Neuronal stem cell (in vitro differentiated cells): ENCODE data around the gene LCN6. TPM values are rescaled to one million over a fixed set of nuclear protein-coding genes. Genes with fewer than 3 reads are reported as not detected.
"Not testable (repeated sequence)": the region's sequence is repeated elsewhere in the genome, so short reads cannot be mapped to it uniquely, and the experiment has no call there.

Source experiments
- DNase-seq: peaks from one replicate; pipeline ENCODE4 v3.0.0-alpha.2; 2013; ENCODE audit warnings: low spot score
- H2AFZ ChIP-seq: one replicate; pipeline ENCODE4 v1.6.1; 2013; ENCODE audit warnings: mild to moderate bottlenecking, low read length, inconsistent platforms
- H2AK5ac ChIP-seq: 2 replicates; pipeline ENCODE4 v1.6.1; 2013; ENCODE audit warnings: low read depth, mild to moderate bottlenecking, inconsistent platforms, low read length, moderate library complexity, mixed read lengths
- H2BK120ac ChIP-seq: 2 replicates; pipeline ENCODE4 v1.6.1; 2013; ENCODE audit warnings: low read depth, mild to moderate bottlenecking, inconsistent platforms, low read length, moderate library complexity, mixed read lengths
- H2BK12ac ChIP-seq: one replicate; pipeline ENCODE4 v1.6.1; 2013; ENCODE audit warnings: low read length, inconsistent platforms
- H2BK15ac ChIP-seq: 2 replicates; pipeline ENCODE4 v1.6.1; 2013; ENCODE audit warnings: mild to moderate bottlenecking, low read length, inconsistent platforms, mixed read lengths
- H2BK5ac ChIP-seq: one replicate; pipeline ENCODE4 v1.6.1; 2013; ENCODE audit warnings: inconsistent platforms, mild to moderate bottlenecking, low read length, moderate library complexity
- H3K14ac ChIP-seq: one replicate; pipeline ENCODE4 v1.6.1; 2013; ENCODE audit warnings: low read length, inconsistent platforms
- H3K18ac ChIP-seq: 2 replicates; pipeline ENCODE4 v1.6.1; 2013; ENCODE audit warnings: low read length, inconsistent platforms
- H3K23ac ChIP-seq: 2 replicates; pipeline ENCODE4 v1.6.1; 2013; ENCODE audit warnings: low read depth, mild to moderate bottlenecking, mixed read lengths, low read length, inconsistent platforms; ENCODE audit not compliant: poor library complexity
- H3K27ac ChIP-seq: replicated peaks from 3 replicates; pipeline ENCODE4 v1.5.1; 2013; ENCODE audit warnings: low read length, inconsistent platforms
- H3K27me3 ChIP-seq, 3 experiments: 2 replicates each; pipeline ENCODE4 v1.6.1; 2013; ENCODE audit warnings: low read length in 3 of 3, mild to moderate bottlenecking in 2 of 3, inconsistent platforms in 1 of 3, low read depth in 1 of 3, mixed read lengths in 1 of 3, moderate library complexity in 1 of 3; ENCODE audit not compliant: control insufficient read depth in 3 of 3, insufficient read depth in 3 of 3
- H3K36me3 ChIP-seq, 2 donors: replicated peaks in 1 of 2; 2 replicates each; pipeline ENCODE4 v1.6.1; 2013; ENCODE audit warnings: low read length in 2 of 2; ENCODE audit not compliant: control insufficient read depth in 2 of 2, insufficient read depth in 2 of 2
- H3K4ac ChIP-seq: 2 replicates; pipeline ENCODE4 v1.6.1; 2013; ENCODE audit warnings: inconsistent platforms, mild to moderate bottlenecking, low read length, moderate library complexity
- H3K4me1 ChIP-seq, 2 donors: 1 replicate in 1 of 2; 2 replicates in 1 of 2; pipeline ENCODE4 v1.6.1; 2013; ENCODE audit warnings: low read length in 2 of 2, low read depth in 1 of 2; ENCODE audit not compliant: control insufficient read depth in 2 of 2, insufficient read depth in 1 of 2
- H3K4me2 ChIP-seq: one replicate; pipeline ENCODE4 v1.6.1; 2013; ENCODE audit warnings: mild to moderate bottlenecking, low read length, inconsistent platforms; ENCODE audit not compliant: insufficient read depth, poor library complexity, severe bottlenecking
- H3K4me3 ChIP-seq, 2 donors: 2 replicates each; pipeline ENCODE4 v1.5.1; 2013; ENCODE audit warnings: low read length in 2 of 2, mild to moderate bottlenecking in 2 of 2, inconsistent platforms in 1 of 2, moderate library complexity in 1 of 2
- H3K79me1 ChIP-seq: one replicate; pipeline ENCODE4 v1.6.1; 2013; ENCODE audit warnings: low read depth, mild to moderate bottlenecking, inconsistent platforms, low read length, moderate library complexity
- H3K9ac ChIP-seq: one replicate; pipeline ENCODE4 v1.6.1; 2013; ENCODE audit warnings: mild to moderate bottlenecking, low read depth, low read length, inconsistent platforms; ENCODE audit not compliant: poor library complexity
- H3K9me3 ChIP-seq, 2 donors: replicated peaks in 1 of 2; 2 replicates each; pipeline versions ENCODE3 to v1.6.1; 2013; ENCODE audit warnings: low read length in 2 of 2, mild to moderate bottlenecking in 2 of 2, inconsistent platforms in 1 of 2, low read depth in 1 of 2, mixed read lengths in 1 of 2, moderate library complexity in 1 of 2; ENCODE audit not compliant: control insufficient read depth in 2 of 2, insufficient read depth in 1 of 2
- H4K8ac ChIP-seq: one replicate; pipeline ENCODE4 v1.6.1; 2013; ENCODE audit warnings: low read depth, mild to moderate bottlenecking, inconsistent platforms, low read length, moderate library complexity
- H4K91ac ChIP-seq: one replicate; pipeline ENCODE4 v1.6.1; 2013; ENCODE audit warnings: low read length, low read depth, mild to moderate bottlenecking, inconsistent platforms; ENCODE audit not compliant: poor library complexity
- WGBS, 2 donors: extraction: QIAGEN DNeasy Blood & Tissue Kit; methylation state at CpG; one replicate each; pipeline ENCODE4 v1.1.7; 2013; ENCODE audit warnings: missing lambda C conversion rate in 2 of 2, mixed read lengths in 1 of 2; ENCODE audit not compliant: insufficient read length in 2 of 2, insufficient replicate concordance in 1 of 2; ENCODE audit errors: extremely low coverage in 2 of 2; 5-methylcytosine and 5-hydroxymethylcytosine counted together
- polyA plus RNA-seq, 2 experiments: library from polyadenylated mRNA; stranded (reverse); fragments of 200-250 nt; gene quantifications; one replicate each; pipeline ENCODE4 v1.2.3, GENCODE V29; 2013

LCN6 gene
- polyA plus RNA-seq (2013, experiment 1 of 2) = not detected
- not detected for polyA plus RNA-seq (2013, experiment 2 of 2)

GRCh38 chr9:136748201-136748600, at the start of gene LCN6:
TSS of gene LCN6 (minus strand) at chr9:136748525. CDS start at chr9:136748483, 42 bp downstream.
- H3K79me1 ChIP-seq = no peaks in the 10 kb centered on the region
- H2BK5ac ChIP-seq = peak within 1 kb of the TSS; percentile 53
- peak within 1 kb of the TSS; percentile 20 for H3K23ac ChIP-seq
- H3K14ac ChIP-seq = peak within 1 kb of the TSS; percentile 98
- H3K4me1 ChIP-seq = peaks cover 0 to 3% of the 10 kb centered on the region in 2 donors
- H2AFZ ChIP-seq = no peak within 1 kb of the TSS
- H3K4me3 ChIP-seq = no peak within 1 kb of the TSS
- no peak within 1 kb of the TSS for H2BK120ac ChIP-seq
- H3K9ac ChIP-seq = peak within 1 kb of the TSS; percentile 84
- no peak within 1 kb of the TSS for H3K4ac ChIP-seq
- peak within 1 kb of the TSS; percentile 87 for H3K18ac ChIP-seq
- peak within 1 kb of the TSS; percentile 75 for H2BK15ac ChIP-seq
- H3K4me2 ChIP-seq = no peak within 1 kb of the TSS
- peaks cover 0 to 35% (median 0%) of the 10 kb centered on the region in 3 experiments for H3K27me3 ChIP-seq
- H3K9me3 ChIP-seq = peaks cover 0 to 5% of the 10 kb centered on the region in 2 donors
- WGBS, 2 donors = no CpG with 5 or more reads among the region's 8 CpGs
- peak within 1 kb of the TSS; percentile 43 for H4K8ac ChIP-seq
- no peak within 1 kb of the TSS for H4K91ac ChIP-seq
- no peaks in the 10 kb centered on the region for H3K36me3 ChIP-seq
- DNase-seq = no peak
- no peak within 1 kb of the TSS for H3K27ac ChIP-seq
- peak within 1 kb of the TSS; percentile 84 for H2BK12ac ChIP-seq
- peak within 1 kb of the TSS; percentile 90 for H2AK5ac ChIP-seq

GRCh38 chr9:136796775-136797347, 48.5 kb upstream of the LCN6 start:
- H3K18ac ChIP-seq, H3K4me2 ChIP-seq, H4K8ac ChIP-seq, H3K9me3 ChIP-seq, H2AFZ ChIP-seq, H2BK15ac ChIP-seq, H3K4me3 ChIP-seq, H3K79me1 ChIP-seq, H2BK5ac ChIP-seq, H4K91ac ChIP-seq, H2BK12ac ChIP-seq, DNase-seq, H2AK5ac ChIP-seq, H2BK120ac ChIP-seq, H3K4ac ChIP-seq, H3K23ac ChIP-seq, H3K9ac ChIP-seq: not testable (repeated sequence)
- Histone ChIP-seq H3K27ac (peak overlapping the region; percentile 68), H3K36me3 (peaks cover 4 to 14% of the 10 kb centered on the region in 2 donors), H3K14ac (peak overlapping the region; percentile 17), H3K27me3 (peaks cover 0 to 14% (median 5%) of the 10 kb centered on the region in 3 experiments), H3K4me1 (peaks cover 23 to 28% of the 10 kb centered on the region in 2 donors)
- WGBS, 2 donors = no CpG with 5 or more reads among the region's 10 CpGs

GRCh38 chr9:136796238-136796774, 48.0 kb upstream of the LCN6 start, which contains the start of gene CCDC183:
TSS of gene CCDC183 (plus strand) at chr9:136796338. CDS start at chr9:136796398, 60 bp downstream.
- peak within 1 kb of the TSS; percentile 68 for H3K27ac ChIP-seq
- no peak within 1 kb of the TSS for H3K4me2 ChIP-seq
- H2AK5ac ChIP-seq = peak within 1 kb of the TSS; percentile 71
- no peaks in the 10 kb centered on the region for H3K79me1 ChIP-seq
- no CpG with 5 or more reads among the region's 5 CpGs for WGBS, 2 donors
- peak within 1 kb of the TSS; percentile 17 for H3K14ac ChIP-seq
- peak within 1 kb of the TSS; percentile 44 for H2BK120ac ChIP-seq
- H3K27me3 ChIP-seq = peaks cover 0 to 14% (median 5%) of the 10 kb centered on the region in 3 experiments
- peak within 1 kb of the TSS; percentile 67 for H3K23ac ChIP-seq
- H3K4me1 ChIP-seq = peaks cover 23 to 32% of the 10 kb centered on the region in 2 donors
- peaks cover 4 to 14% of the 10 kb centered on the region in 2 donors for H3K36me3 ChIP-seq
- no peak for DNase-seq
- H3K9me3 ChIP-seq = no peaks in the 10 kb centered on the region
- no peak within 1 kb of the TSS for H3K4me3 ChIP-seq
- H3K18ac ChIP-seq = peak within 1 kb of the TSS; percentile 88
- no peak within 1 kb of the TSS for H2BK15ac ChIP-seq
- no peak within 1 kb of the TSS for H4K91ac ChIP-seq
- H2BK12ac ChIP-seq = no peak within 1 kb of the TSS
- H3K4ac ChIP-seq = no peak within 1 kb of the TSS
- no peak within 1 kb of the TSS for H4K8ac ChIP-seq
- H3K9ac ChIP-seq = no peak within 1 kb of the TSS
- no peak within 1 kb of the TSS for H2AFZ ChIP-seq
- peak within 1 kb of the TSS; percentile 4 for H2BK5ac ChIP-seq

- Histone ChIP-seq H3K9me3 (no peaks in the 10 kb centered on the region), H3K4me3 (no peak overlapping the region), H3K27me3 (peaks cover 0 to 12% (median 5%) of the 10 kb centered on the region in 3 experiments), H3K36me3 (peaks cover 4 to 14% of the 10 kb centered on the region in 2 donors), H4K91ac (no peak overlapping the region), H3K79me1 (no peaks in the 10 kb centered on the region), H3K23ac (no peak overlapping the region), H2AK5ac (no peak overlapping the region), H3K18ac (no peak overlapping the region), H2BK15ac (no peak overlapping the region), H3K4ac (no peak overlapping the region), H2BK5ac (no peak overlapping the region), H3K4me2 (no peak overlapping the region), H2BK12ac (no peak overlapping the region), H2BK120ac (no peak overlapping the region), H3K4me1 (peaks cover 20 to 31% of the 10 kb centered on the region in 2 donors), H2AFZ (no peak overlapping the region), H3K9ac (no peak overlapping the region), H4K8ac (no peak overlapping the region), H3K14ac (no peak overlapping the region), H3K27ac (no peak overlapping the region)
- no peak for DNase-seq
- no CpG with 5 or more reads among the region's 6 CpGs for WGBS, 2 donors
Observed at GRCh38 chr9:136795000-136795348, 46.6 kb upstream of the LCN6 start.
